Progenitor cell of endocrine pancreas (in vitro differentiated cells): ENCODE results near the gene ERCC6L. TPM values are rescaled to one million over a fixed set of nuclear protein-coding genes. Genes with fewer than 3 reads are reported as not detected.

Experiments used
- DNase-seq: peaks from one replicate; pipeline ENCODE4 v3.0.0; 2021; ENCODE audit warnings: low spot score; ENCODE audit not compliant: unreplicated experiment
- H3K27ac Mint-ChIP-seq: 2 replicates; pipeline ENCODE4 v1.8.0; 2021; ENCODE audit warnings: mild to moderate bottlenecking, moderate library complexity, mixed read lengths
- H3K27me3 Mint-ChIP-seq: 2 replicates; pipeline ENCODE4 v1.8.0; 2021; ENCODE audit warnings: mixed read lengths
- H3K36me3 Mint-ChIP-seq: 2 replicates; pipeline ENCODE4 v1.8.0; 2022; ENCODE audit warnings: mixed read lengths; ENCODE audit not compliant: insufficient read depth
- H3K4me1 Mint-ChIP-seq: 2 replicates; pipeline ENCODE4 v1.8.0; 2021; ENCODE audit warnings: low read depth, mixed read lengths
- H3K4me3 Mint-ChIP-seq: 2 replicates; pipeline ENCODE4 v1.8.0; 2021; ENCODE audit warnings: low read depth, mild to moderate bottlenecking, moderate library complexity, mixed read lengths
- H3K9me3 Mint-ChIP-seq: 2 replicates; pipeline ENCODE4 v1.8.0; 2021; ENCODE audit warnings: low read depth, mixed read lengths
- total RNA-seq: library from RNA; stranded (reverse); gene quantifications from 2 replicates; pipeline ENCODE4 v1.2.1, GENCODE V29; 2021
- TF ChIP-seq, protein P1 (sequence below): fragments of 200-600 bp; sonication (generic); IDR thresholded peaks from one replicate; pipeline ENCODE4 v1.5.0; 2021; ENCODE audit warnings: antibody characterized with exemption, mild to moderate bottlenecking; ENCODE audit not compliant: unreplicated experiment

The ERCC6L gene
- total RNA-seq, 1 donor from 2014 or later = 5.6 TPM

DNA sequence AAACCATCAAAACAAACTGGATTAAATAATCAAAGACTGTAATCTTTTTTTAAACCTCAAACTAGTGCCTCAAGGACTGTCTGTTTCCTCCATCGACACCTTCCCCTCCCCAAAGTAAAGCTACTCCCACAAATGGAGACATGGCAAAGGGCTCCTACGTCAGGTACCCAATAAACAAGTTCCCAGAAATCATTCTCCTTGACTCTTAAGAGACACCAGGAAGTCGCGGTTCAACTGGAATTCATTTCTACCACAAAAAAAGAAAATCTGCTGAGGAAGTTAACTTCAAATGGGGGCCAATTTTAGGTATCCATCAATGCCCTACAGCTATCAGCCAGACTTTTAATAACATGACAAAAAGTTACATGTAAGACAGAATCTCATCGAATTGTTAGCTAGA, 35.7 kb upstream of the ERCC6L start:
- H3K4me3 Mint-ChIP-seq = peak overlapping the region; percentile 89
- H3K27ac Mint-ChIP-seq = peak overlapping the region; percentile 58
- H3K4me1 Mint-ChIP-seq = peaks cover 23% of the 10 kb centered on the region
- no peaks in the 10 kb centered on the region for H3K27me3 Mint-ChIP-seq
- H3K36me3 Mint-ChIP-seq = peaks cover 41% of the 10 kb centered on the region
- no peak for DNase-seq
- H3K9me3 Mint-ChIP-seq = no peaks in the 10 kb centered on the region
- TF ChIP-seq, protein P1, sequence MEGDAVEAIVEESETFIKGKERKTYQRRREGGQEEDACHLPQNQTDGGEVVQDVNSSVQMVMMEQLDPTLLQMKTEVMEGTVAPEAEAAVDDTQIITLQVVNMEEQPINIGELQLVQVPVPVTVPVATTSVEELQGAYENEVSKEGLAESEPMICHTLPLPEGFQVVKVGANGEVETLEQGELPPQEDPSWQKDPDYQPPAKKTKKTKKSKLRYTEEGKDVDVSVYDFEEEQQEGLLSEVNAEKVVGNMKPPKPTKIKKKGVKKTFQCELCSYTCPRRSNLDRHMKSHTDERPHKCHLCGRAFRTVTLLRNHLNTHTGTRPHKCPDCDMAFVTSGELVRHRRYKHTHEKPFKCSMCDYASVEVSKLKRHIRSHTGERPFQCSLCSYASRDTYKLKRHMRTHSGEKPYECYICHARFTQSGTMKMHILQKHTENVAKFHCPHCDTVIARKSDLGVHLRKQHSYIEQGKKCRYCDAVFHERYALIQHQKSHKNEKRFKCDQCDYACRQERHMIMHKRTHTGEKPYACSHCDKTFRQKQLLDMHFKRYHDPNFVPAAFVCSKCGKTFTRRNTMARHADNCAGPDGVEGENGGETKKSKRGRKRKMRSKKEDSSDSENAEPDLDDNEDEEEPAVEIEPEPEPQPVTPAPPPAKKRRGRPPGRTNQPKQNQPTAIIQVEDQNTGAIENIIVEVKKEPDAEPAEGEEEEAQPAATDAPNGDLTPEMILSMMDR = no peak

DNA sequence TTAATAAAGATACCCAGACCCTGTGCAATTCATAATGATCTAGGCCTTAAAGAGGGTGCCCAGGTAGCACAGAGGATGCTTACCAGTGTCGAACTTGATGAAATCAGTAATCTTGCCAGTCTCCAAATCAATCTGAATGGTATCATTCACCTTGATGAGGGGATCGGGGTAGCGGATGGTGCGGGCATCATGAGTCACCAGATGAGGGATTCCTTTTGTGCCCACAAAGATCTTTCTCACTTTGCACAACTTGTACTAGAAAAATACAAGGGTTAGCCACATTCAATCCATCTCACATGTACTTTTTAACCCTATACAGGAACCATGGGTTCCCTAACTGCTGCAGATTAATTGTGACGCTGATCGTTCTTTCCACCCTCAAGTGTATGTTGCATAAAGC, 34.9 kb upstream of the ERCC6L start:
- TF ChIP-seq, protein P1 = no peak
- DNase-seq = no peak
- Mint-ChIP-seq H3K27me3 (no peaks in the 10 kb centered on the region), H3K27ac (peak overlapping the region; percentile 80), H3K4me3 (no peak overlapping the region), H3K4me1 (peaks cover 23% of the 10 kb centered on the region), H3K9me3 (no peaks in the 10 kb centered on the region), H3K36me3 (peaks cover 43% of the 10 kb centered on the region)

DNA sequence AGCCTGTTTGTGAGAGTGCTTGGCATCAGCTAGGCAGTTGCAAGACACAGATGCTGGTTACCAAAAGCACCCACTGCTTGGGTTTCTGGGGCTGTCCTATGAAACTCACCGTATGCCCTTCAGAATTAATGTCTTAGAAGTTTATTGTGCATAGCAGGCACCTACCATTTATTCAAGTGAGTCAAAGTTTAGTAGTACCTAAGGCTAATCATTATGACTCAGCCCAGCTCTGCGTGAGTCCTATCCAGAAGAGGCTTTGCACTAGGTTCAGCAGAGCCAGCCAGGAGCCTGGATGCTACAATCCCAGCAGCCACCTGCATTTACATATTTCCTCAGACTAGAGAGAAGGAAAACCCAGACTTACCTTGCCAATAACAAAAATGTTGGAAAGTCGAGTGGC, 34.0 kb upstream of the ERCC6L start:
- Mint-ChIP-seq H3K9me3 (no peaks in the 10 kb centered on the region), H3K4me1 (peaks cover 23% of the 10 kb centered on the region), H3K27ac (peak overlapping the region; percentile 67), H3K4me3 (no peak overlapping the region), H3K36me3 (peaks cover 45% of the 10 kb centered on the region), H3K27me3 (no peaks in the 10 kb centered on the region)
- TF ChIP-seq, protein P1 = no peak
- DNase-seq = no peak

DNA sequence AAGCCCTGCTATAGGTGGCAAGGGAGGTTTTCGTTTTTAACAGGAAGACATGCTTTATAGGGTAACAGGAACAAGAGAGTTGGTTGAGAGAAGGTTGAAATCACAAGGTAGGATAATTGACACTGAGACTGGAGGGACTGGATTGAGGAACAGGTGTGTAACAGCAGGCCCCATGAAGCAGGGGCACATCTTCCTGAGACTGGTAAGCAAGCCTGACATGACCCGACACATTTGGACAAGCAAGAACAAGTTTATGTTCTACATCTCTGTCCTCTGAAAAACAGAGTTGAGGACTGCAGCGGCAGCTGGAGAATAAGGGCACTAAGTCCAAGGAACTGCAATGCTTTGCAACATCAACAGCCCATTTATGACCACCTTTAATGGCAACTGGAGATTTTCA, 33.0 kb upstream of the ERCC6L start:
- Mint-ChIP-seq H3K4me3 (no peak overlapping the region), H3K4me1 (peaks cover 23% of the 10 kb centered on the region), H3K27me3 (no peaks in the 10 kb centered on the region), H3K27ac (peak overlapping the region; percentile 67), H3K9me3 (no peaks in the 10 kb centered on the region), H3K36me3 (peaks cover 48% of the 10 kb centered on the region)
- no peak for DNase-seq
- TF ChIP-seq, protein P1 = no peak

DNA sequence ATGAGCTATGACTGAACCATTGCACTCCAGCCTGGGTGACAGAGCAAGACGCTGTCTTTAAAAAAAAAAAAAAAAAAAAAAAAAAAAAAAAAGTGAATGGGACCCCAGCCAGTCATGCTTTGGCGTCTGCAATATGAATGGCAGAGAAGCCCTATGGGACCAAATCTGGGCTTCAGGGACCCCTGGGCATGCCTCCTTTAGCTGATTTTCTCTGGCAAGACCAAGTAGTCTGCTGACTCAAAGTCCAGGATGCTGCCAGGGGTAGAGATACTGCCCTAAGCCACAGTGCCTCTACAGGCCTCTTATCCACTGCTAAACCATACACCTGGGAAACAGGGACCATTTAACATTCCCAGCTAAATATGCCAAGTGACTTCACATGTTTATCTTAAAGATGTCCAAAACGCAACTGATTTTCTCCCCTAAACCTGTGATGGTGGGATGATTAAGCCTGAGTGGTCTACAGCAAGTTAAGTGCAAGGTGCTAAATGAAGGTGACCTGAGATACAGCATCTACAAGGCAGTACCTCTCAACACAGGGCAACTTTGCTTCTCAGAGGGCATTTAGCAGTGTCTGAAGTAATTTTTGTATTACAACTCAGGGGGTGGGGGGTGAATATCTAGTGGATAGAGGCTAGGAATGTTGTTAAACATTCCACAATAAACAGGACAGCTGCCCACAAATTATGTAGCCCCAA, 32.4 kb upstream of the ERCC6L start:
- H3K27me3 Mint-ChIP-seq = no peaks in the 10 kb centered on the region
- peaks cover 48% of the 10 kb centered on the region for H3K36me3 Mint-ChIP-seq
- no peak for DNase-seq
- TF ChIP-seq, protein P1 = no peak
- H3K27ac Mint-ChIP-seq = peak overlapping the region; percentile 67
- H3K4me1 Mint-ChIP-seq = peaks cover 23% of the 10 kb centered on the region
- no peak overlapping the region for H3K4me3 Mint-ChIP-seq
- no peaks in the 10 kb centered on the region for H3K9me3 Mint-ChIP-seq
